Measurements from ENCODE around the gene TMEM120B.

The TMEM120B gene

GRCh38 chr12:121806009-121806545 lies 93.5 kb downstream of the TMEM120B start:
- no peak for DNase-seq

- DNase-seq, result no peak
Measured at GRCh38 chr12:121806546-121807423, 94.2 kb downstream of the TMEM120B start.

GRCh38 chr12:121807642-121808347 lies 95.2 kb downstream of the TMEM120B start:
- DNase-seq, result no peak

GRCh38 chr12:121808623-121809022 lies 96.1 kb downstream of the TMEM120B start:
- no peak for DNase-seq

- no peak for DNase-seq
Measured at GRCh38 chr12:121809712-121810116, 97.2 kb downstream of the TMEM120B start.

GRCh38 chr12:121810234-121810817 lies 97.8 kb downstream of the TMEM120B start:
- DNase-seq, result no peak

GRCh38 chr12:121810833-121811433 lies 98.4 kb downstream of the TMEM120B start:
- DNase-seq, result no peak

- peak; percentile 70 for DNase-seq
Measured at GRCh38 chr12:121811434-121812319, 99.1 kb downstream of the TMEM120B start.

- DNase-seq, result no peak
Measured at GRCh38 chr12:121812320-121812871, 99.8 kb downstream of the TMEM120B start.

GRCh38 chr12:121812921-121813896 lies 100.7 kb downstream of the TMEM120B start:
- no peak for DNase-seq

- no peak for DNase-seq
Measured at GRCh38 chr12:121813951-121814350, 101.4 kb downstream of the TMEM120B start.

GRCh38 chr12:121814429-121815119 lies 102.0 kb downstream of the TMEM120B start:
- DNase-seq, result no peak

GRCh38 chr12:121815263-121815662 lies 102.7 kb downstream of the TMEM120B start:
- no peak for DNase-seq

GRCh38 chr12:121816925-121817647 lies 104.5 kb downstream of the TMEM120B start:
- no peak for DNase-seq

- no peak for DNase-seq
Measured at GRCh38 chr12:121817648-121818043, 105.1 kb downstream of the TMEM120B start.

GRCh38 chr12:121819212-121819949 lies 106.8 kb downstream of the TMEM120B start:
- no peak for DNase-seq

GRCh38 chr12:121820056-121820455 lies 107.5 kb downstream of the TMEM120B start:
- no peak for DNase-seq
